LNCaP clone FGC (cell line): ENCODE data around the gene FHDC1.

Experiments
- DNase-seq: peaks from one replicate; pipeline ENCODE4 v3.0.0-alpha.2; 2011; ENCODE audit warnings: low read depth
- H3K4me3 ChIP-seq: 2 replicates; pipeline ENCODE4 v1.5.1; 2011; ENCODE audit warnings: mild to moderate bottlenecking, low read depth, low read length, control low read depth
- CTCF ChIP-seq: IDR thresholded peaks from 2 replicates; pipeline ENCODE4 v1.5.1; 2012; ENCODE audit warnings: mild to moderate bottlenecking; ENCODE audit not compliant: control insufficient read depth, insufficient read depth; ENCODE audit errors: extremely low read depth

FHDC1 gene

GRCh38 chr4:152941411-152941810, 5.3 kb downstream of the FHDC1 start:
- no peak for DNase-seq
- TF ChIP-seq CTCF = no peak
- H3K4me3 ChIP-seq = no peak overlapping the region

- DNase-seq = no peak
- no peak for TF ChIP-seq CTCF
- H3K4me3 ChIP-seq = no peak overlapping the region
These were observed 6.2 kb downstream of the FHDC1 start for GRCh38 chr4:152942346-152942745.

- no peak for DNase-seq
- TF ChIP-seq CTCF = no peak
- H3K4me3 ChIP-seq = no peak overlapping the region
These were observed 7.5 kb downstream of the FHDC1 start for GRCh38 chr4:152943672-152944071.

GRCh38 chr4:152944666-152945320, 8.7 kb downstream of the FHDC1 start:
- no peak for TF ChIP-seq CTCF
- no peak for DNase-seq
- no peak overlapping the region for H3K4me3 ChIP-seq

GRCh38 chr4:152945639-152946038, 9.5 kb downstream of the FHDC1 start:
- no peak for TF ChIP-seq CTCF
- H3K4me3 ChIP-seq = no peak overlapping the region
- DNase-seq = no peak

- H3K4me3 ChIP-seq = no peak overlapping the region
- no peak for DNase-seq
- TF ChIP-seq CTCF = no peak
These were observed 10.3 kb downstream of the FHDC1 start for GRCh38 chr4:152946446-152946845.

GRCh38 chr4:152947311-152947710, 11.2 kb downstream of the FHDC1 start:
- DNase-seq = no peak
- TF ChIP-seq CTCF = no peak
- no peak overlapping the region for H3K4me3 ChIP-seq
